Kidney (tissue), 14 donors: Measurements from ENCODE around the gene APOL3. TPM values are rescaled to one million over a fixed set of nuclear protein-coding genes. Genes with fewer than 3 reads are reported as not detected.
"Not testable (repeated sequence)": the region's sequence is repeated elsewhere in the genome, so short reads cannot be mapped to it uniquely, and the experiment has no call there.

ENCODE experiments used
- DNase-seq, 5 donors: peaks; one replicate each; pipeline ENCODE4 v3.0.0-alpha.2; 2013 to 2020
- FAIRE-seq: peaks from 2 replicates; lab custom pipeline; 2012; peaks lifted over from hg19 to GRCh38; lab: Jason Lieb, UNC
- H3K27ac ChIP-seq, 2 donors: one replicate each; pipeline ENCODE4 v1.7.0; 2013; ENCODE audit warnings: low read depth in 2 of 2, low read length in 2 of 2, inconsistent platforms in 1 of 2
- H3K27me3 ChIP-seq: one replicate; pipeline ENCODE4 v1.7.1; 2013; ENCODE audit warnings: low read length, inconsistent platforms; ENCODE audit not compliant: control insufficient read depth, insufficient read depth
- H3K36me3 ChIP-seq, 3 donors: one replicate each; pipeline versions ENCODE4 v1.7.0 to v1.7.1; 2013; ENCODE audit warnings: low read length in 3 of 3, control low read depth in 1 of 3, inconsistent platforms in 1 of 3; ENCODE audit not compliant: insufficient read depth in 3 of 3, control insufficient read depth in 2 of 3
- H3K4me1 ChIP-seq, 3 donors: one replicate each; pipeline versions ENCODE4 v1.7.0 to v1.7.1; 2013; ENCODE audit warnings: low read length in 3 of 3, inconsistent platforms in 1 of 3, low read depth in 1 of 3; ENCODE audit not compliant: control insufficient read depth in 2 of 3, insufficient read depth in 2 of 3
- H3K4me3 ChIP-seq, 3 donors: one replicate each; pipeline versions ENCODE4 v1.7.0 to v1.8.1; 2013; ENCODE audit warnings: low read length in 3 of 3, control low read depth in 1 of 3, inconsistent platforms in 1 of 3
- H3K9ac ChIP-seq, 3 donors: one replicate each; pipeline versions ENCODE4 v1.7.0 to v1.7.1; 2013; ENCODE audit warnings: low read length in 3 of 3, control low read depth in 1 of 3, inconsistent platforms in 1 of 3
- H3K9me3 ChIP-seq, 3 donors: one replicate each; pipeline versions ENCODE4 v1.7.0 to v1.7.1; 2013; ENCODE audit warnings: low read length in 3 of 3, control low read depth in 1 of 3, inconsistent platforms in 1 of 3; ENCODE audit not compliant: control insufficient read depth in 2 of 3, insufficient read depth in 1 of 3
- intact Hi-C: fragments of 100-400 bp; cut with DNase I; formaldehyde crosslinking; loops from one replicate; pipeline ENCODE4 v1.11.1; 2022
- polyA plus RNA-seq: library from polyadenylated mRNA; stranded (reverse); fragments of 350-450 nt; fragmentation: Illumina TruSeq; extraction: RNeasy Lipid Tissue Mini Kit (QIAGEN cat#74804); gene quantifications from one replicate; pipeline ENCODE4 v1.2.3, GENCODE V29; 2014; ENCODE audit warnings: low read depth, low replicate concordance; ENCODE audit not compliant: insufficient read depth
- total RNA-seq: library from RNA; stranded (reverse); fragmentation: NEBNext Ultra II Directional; extraction: Animal tissue kit (Norgen Biotek cat#: 25700); gene quantifications from one replicate; pipeline ENCODE4 v1.2.1, GENCODE V29; 2021
- TF ChIP-seq, protein P1 (sequence below): IDR thresholded peaks from 3 replicates; pipeline ENCODE4 v1.5.1; 2012; ENCODE audit warnings: mild to moderate bottlenecking, moderate library complexity, borderline replicate concordance; ENCODE audit not compliant: insufficient read depth; ENCODE audit errors: extremely low read depth
- donor health status: control.
- donor health status: control.
- donor health status: control.
- donor health status: control.
- donor health status: control.
- donor health status: DM: yes; HTN: yes; CAD: no.
- donor health status: Normal renal cell carcinoma (clear cell type).

The APOL3 gene
- total and polyA plus RNA-seq, 2 donors from 2014 or later = 25.1 to 43.7 TPM

DNA sequence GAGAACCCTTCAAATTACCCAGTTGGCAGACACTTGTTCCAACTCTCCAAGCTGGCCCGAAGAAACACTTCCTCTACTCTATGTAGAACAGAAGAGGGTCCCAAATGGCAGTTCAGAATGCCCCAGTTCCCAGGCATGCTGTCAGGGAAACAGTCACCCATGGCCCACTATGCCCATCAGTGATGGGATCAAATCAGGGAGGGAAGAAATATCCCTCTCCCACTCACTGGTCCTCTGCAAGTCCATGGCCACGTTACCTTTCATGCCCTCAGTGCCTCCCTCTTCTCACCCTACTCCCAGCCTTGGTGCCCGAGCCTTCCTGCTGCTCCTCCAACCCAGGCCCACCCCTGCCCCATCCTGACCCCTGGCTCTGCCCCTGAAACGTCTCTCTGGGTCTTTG is 16.6 kb downstream of the APOL3 start:
- no peak for FAIRE-seq
- Histone ChIP-seq H3K27ac (no peak overlapping the region), H3K9ac (no peak overlapping the region), H3K4me1 (peaks cover 0 to 12% (median 5%) of the 10 kb centered on the region in 3 donors), H3K4me3 (no peak overlapping the region), H3K27me3 (no peaks in the 10 kb centered on the region), H3K36me3 (no peaks in the 10 kb centered on the region), H3K9me3 (no peaks in the 10 kb centered on the region)
- DNase-seq = no peak
- TF ChIP-seq, protein P1, sequence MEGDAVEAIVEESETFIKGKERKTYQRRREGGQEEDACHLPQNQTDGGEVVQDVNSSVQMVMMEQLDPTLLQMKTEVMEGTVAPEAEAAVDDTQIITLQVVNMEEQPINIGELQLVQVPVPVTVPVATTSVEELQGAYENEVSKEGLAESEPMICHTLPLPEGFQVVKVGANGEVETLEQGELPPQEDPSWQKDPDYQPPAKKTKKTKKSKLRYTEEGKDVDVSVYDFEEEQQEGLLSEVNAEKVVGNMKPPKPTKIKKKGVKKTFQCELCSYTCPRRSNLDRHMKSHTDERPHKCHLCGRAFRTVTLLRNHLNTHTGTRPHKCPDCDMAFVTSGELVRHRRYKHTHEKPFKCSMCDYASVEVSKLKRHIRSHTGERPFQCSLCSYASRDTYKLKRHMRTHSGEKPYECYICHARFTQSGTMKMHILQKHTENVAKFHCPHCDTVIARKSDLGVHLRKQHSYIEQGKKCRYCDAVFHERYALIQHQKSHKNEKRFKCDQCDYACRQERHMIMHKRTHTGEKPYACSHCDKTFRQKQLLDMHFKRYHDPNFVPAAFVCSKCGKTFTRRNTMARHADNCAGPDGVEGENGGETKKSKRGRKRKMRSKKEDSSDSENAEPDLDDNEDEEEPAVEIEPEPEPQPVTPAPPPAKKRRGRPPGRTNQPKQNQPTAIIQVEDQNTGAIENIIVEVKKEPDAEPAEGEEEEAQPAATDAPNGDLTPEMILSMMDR = no peak
- intact Hi-C loops = no loop called here

DNA sequence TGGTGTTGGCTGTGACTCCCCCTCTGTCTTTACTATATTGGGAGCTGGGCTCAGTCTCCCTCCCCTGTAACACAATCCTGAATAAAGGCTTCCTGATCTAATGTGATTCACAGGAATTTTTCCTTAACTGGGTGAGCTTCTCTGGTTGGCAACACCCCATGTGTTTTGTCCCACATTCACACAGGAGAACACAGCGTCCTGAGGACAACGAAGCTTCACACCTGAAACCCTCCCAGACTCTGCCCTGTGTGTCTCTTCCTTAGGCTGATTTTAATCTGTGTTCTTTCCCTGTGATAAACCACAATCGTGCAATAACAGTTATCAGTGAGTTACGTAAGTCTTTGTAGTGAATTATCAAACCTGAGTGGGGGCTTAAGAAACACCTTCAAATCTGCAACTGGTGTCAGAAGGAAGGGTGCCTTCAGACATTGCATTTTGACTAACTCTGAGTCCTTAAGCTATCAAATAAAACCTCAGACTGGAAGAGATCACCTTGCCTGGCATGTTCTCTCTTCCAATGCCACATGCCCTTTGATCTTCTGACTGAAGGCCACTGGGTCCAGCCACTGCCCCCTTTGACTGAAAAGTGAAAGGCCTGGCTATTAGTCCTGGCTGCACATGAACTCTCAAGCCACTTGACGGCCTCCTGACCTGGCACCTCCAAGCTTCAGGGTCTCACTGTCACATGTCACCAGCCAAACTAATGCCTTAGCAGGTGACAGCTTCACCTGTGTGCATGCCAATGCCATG is 17.3 kb downstream of the APOL3 start:
- H3K4me3 ChIP-seq = no peak overlapping the region
- peaks cover 0 to 12% (median 5%) of the 10 kb centered on the region in 3 donors for H3K4me1 ChIP-seq
- H3K27me3 ChIP-seq = no peaks in the 10 kb centered on the region
- no peaks in the 10 kb centered on the region for H3K36me3 ChIP-seq
- DNase-seq (no peak), FAIRE-seq (no peak)
- TF ChIP-seq, protein P1 = no peak
- no peak overlapping the region for H3K9ac ChIP-seq
- H3K9me3 ChIP-seq = no peaks in the 10 kb centered on the region
- H3K27ac ChIP-seq = peak overlapping the region in 1 of 2 donors; percentile 27
- intact Hi-C loops = no loop called here

DNA sequence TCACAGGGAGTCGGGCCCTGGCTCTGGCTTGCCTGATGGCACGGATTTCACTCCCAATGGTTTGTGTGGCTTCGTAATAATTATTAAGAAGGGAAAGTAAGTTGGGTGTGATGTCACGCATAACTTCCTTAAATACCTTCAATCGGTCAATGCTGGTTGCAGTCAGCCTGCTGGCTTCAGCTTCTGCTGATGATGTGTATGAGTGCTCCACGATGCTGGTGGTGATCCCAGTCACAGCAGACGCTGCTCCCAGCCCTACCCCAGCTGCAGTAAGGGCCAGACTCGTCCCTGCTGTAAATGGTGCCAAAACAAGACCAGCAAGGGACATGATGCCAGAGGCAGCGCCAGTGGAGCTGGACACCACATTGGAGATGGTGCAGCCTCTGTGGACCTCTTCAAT is 19.1 kb downstream of the APOL3 start:
- H3K4me1 ChIP-seq = peaks cover 0 to 7% (median 5%) of the 10 kb centered on the region in 3 donors
- DNase-seq = no peak
- H3K9ac ChIP-seq = no peak overlapping the region
- intact Hi-C loops = no loop called here
- no peak for FAIRE-seq
- TF ChIP-seq, protein P1 = no peak
- H3K9me3 ChIP-seq = no peaks in the 10 kb centered on the region
- H3K36me3 ChIP-seq = no peaks in the 10 kb centered on the region
- H3K27me3 ChIP-seq = no peaks in the 10 kb centered on the region
- H3K27ac ChIP-seq = no peak overlapping the region
- no peak overlapping the region for H3K4me3 ChIP-seq

DNA sequence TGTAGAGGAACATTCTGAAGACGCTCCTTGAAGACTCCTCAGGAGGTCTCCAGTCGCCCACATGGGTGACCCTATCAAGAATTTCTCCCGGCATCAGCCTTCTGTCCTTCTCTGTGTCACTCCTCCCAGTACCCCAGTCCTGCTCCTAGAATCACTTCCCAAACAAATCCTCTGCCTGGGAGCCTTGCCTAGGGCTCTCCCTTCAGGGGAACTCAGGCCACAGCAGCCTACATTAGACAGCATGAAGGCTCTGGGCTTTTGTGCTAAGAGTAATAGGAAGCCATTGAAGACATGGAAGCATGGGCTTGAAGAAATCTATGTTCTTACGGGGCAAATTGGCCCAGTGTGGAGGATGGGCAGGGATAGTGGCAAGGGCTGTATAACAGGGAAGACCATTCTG is 21.8 kb downstream of the APOL3 start:
- H3K36me3 ChIP-seq, DNase-seq, H3K9ac ChIP-seq, FAIRE-seq, H3K9me3 ChIP-seq, H3K4me3 ChIP-seq, H3K27ac ChIP-seq, intact Hi-C loops, H3K27me3 ChIP-seq: not testable (repeated sequence)
- peaks cover 3 to 13% (median 7%) of the 10 kb centered on the region in 3 donors for H3K4me1 ChIP-seq
